A549 (cell line): ENCODE data around the gene CNIH3. TPM values are rescaled to one million over a fixed set of nuclear protein-coding genes. Genes with fewer than 3 reads are reported as not detected.

Source experiments
- ATAC-seq, 2 experiments: fragments of 200-7000 bp in 1 of 2; fragments of >200 bp in 1 of 2; cut with Nextera tagmentation in 1 of 2; cut with Tn5 transposase in 1 of 2; 3 replicates each; pipeline versions ENCODE4 v1.8.0 to v1.9.1; 2018 to 2020; ENCODE audit warnings: mild to moderate bottlenecking in 1 of 2, moderate library complexity in 1 of 2
- CTCF ChIA-PET: fragments of 300-600 bp; sonication (Branson Sonifier 250); formaldehyde crosslinking; extraction: SDS; loops from one replicate; lab custom pipeline; 2021; ENCODE audit warnings: antibody characterized with exemption, inconsistent platforms; lab: Yijun Ruan, JAX
- POLR2A ChIA-PET: fragments of 350-600 bp; formaldehyde crosslinking; extraction: SDS; loops from one replicate; lab custom pipeline; 2021; ENCODE audit warnings: antibody characterized with exemption, inconsistent platforms; lab: Yijun Ruan, JAX
- DNase-seq, 2 experiments: peaks; one replicate each; pipeline versions ENCODE4 v3.0.0 to v3.0.0-alpha.2; 2011 to 2016; ENCODE audit warnings: low read depth in 1 of 2, low spot score in 1 of 2
- FAIRE-seq: peaks from 2 replicates; lab custom pipeline; 2011; peaks lifted over from hg19 to GRCh38; lab: Jason Lieb, UNC
- H3K27ac ChIP-seq, 2 experiments: fragments of >200 bp; sonication (Bioruptor Twin); formaldehyde crosslinking; 3 replicates each; pipeline ENCODE4 v1.5.1; 2016 to 2017
- H3K4me1 ChIP-seq: fragments of >200 bp; sonication (Bioruptor Twin); formaldehyde crosslinking; 3 replicates; pipeline ENCODE4 v1.6.1; 2016
- H3K4me2 ChIP-seq: fragments of >200 bp; sonication (Bioruptor Twin); formaldehyde crosslinking; 3 replicates; pipeline ENCODE4 v1.6.1; 2016
- H3K4me3 ChIP-seq: fragments of >200 bp; sonication (Bioruptor Twin); formaldehyde crosslinking; 3 replicates; pipeline ENCODE4 v1.5.1; 2016
- H3K9me3 ChIP-seq: fragments of >200 bp; sonication (Bioruptor Twin); formaldehyde crosslinking; 3 replicates; pipeline ENCODE4 v1.6.1; 2016
- BCL3 ChIP-seq: fragments of >200 bp; sonication (Bioruptor Twin); formaldehyde crosslinking; IDR thresholded peaks from 3 replicates; pipeline ENCODE4 v1.6.1; 2016
- CBX2 ChIP-seq: fragments of 200-600 bp; sonication (generic); IDR thresholded peaks from 2 replicates; pipeline ENCODE4 v1.6.1; 2016; ENCODE audit warnings: low read depth, mild to moderate bottlenecking, borderline replicate concordance
- CHD2 ChIP-seq: fragments of 150-350 bp; IDR thresholded peaks from 2 replicates; pipeline ENCODE4 v1.6.1; 2014; ENCODE audit warnings: low read length; ENCODE audit not compliant: partially characterized antibody
- E2F6 ChIP-seq: IDR thresholded peaks from 2 replicates; pipeline ENCODE4 v1.6.1; 2012; ENCODE audit warnings: low read depth, borderline replicate concordance
- EHF ChIP-seq: fragments of 250-450 bp; sonication (Bioruptor Pico); IDR thresholded peaks from 2 replicates; pipeline ENCODE4 v1.5.0; 2020; ENCODE audit warnings: mild to moderate bottlenecking
- EP300 ChIP-seq, 2 experiments: fragments of >200 bp; sonication (Bioruptor Twin); formaldehyde crosslinking; IDR thresholded peaks; 2 replicates in 1 of 2; 3 replicates in 1 of 2; pipeline ENCODE4 v1.6.1; 2016 to 2017
- ESRRA ChIP-seq: fragments of 150-350 bp; IDR thresholded peaks from 2 replicates; pipeline ENCODE4 v1.6.1; 2014; ENCODE audit warnings: mild to moderate bottlenecking, low read length, borderline replicate concordance
- FOSL2 ChIP-seq, 2 experiments: fragments of 450-650 bp in 1 of 2; fragments of >200 bp in 1 of 2; sonication (Bioruptor Twin) in 1 of 2; formaldehyde crosslinking; IDR thresholded peaks; 2 replicates each; pipeline versions ENCODE4 v1.5.0 to v1.6.1; 2016 to 2020; ENCODE audit warnings: mild to moderate bottlenecking in 1 of 2, moderate library complexity in 1 of 2
- HOXB5 ChIP-seq: fragments of 250-450 bp; sonication (Bioruptor Pico); IDR thresholded peaks from 2 replicates; pipeline ENCODE4 v1.5.0; 2020; ENCODE audit warnings: mild to moderate bottlenecking, moderate library complexity
- KDM5A ChIP-seq: fragments of 200-600 bp; sonication (generic); IDR thresholded peaks from 2 replicates; pipeline ENCODE4 v1.6.1; 2016; ENCODE audit warnings: antibody characterized with exemption, mild to moderate bottlenecking
- MAFK ChIP-seq: fragments of 450-650 bp; IDR thresholded peaks from 2 replicates; pipeline ENCODE4 v1.6.1; 2014; ENCODE audit not compliant: partially characterized antibody
- POLR2AphosphoS2 ChIP-seq: conservative IDR thresholded peaks from 2 replicates; pipeline ENCODE4 v1.6.1; 2012; ENCODE audit warnings: low read length, improper control_type of control experiment, inconsistent platforms
- RARB ChIP-seq: fragments of 250-450 bp; sonication (Bioruptor Pico); IDR thresholded peaks from 2 replicates; pipeline ENCODE4 v1.8.0; 2021; ENCODE audit warnings: mild to moderate bottlenecking, moderate library complexity
- RNF2 ChIP-seq: fragments of 200-600 bp; sonication (generic); IDR thresholded peaks from 2 replicates; pipeline ENCODE4 v1.6.1; 2016; ENCODE audit warnings: low read depth, mild to moderate bottlenecking, antibody characterized with exemption, moderate library complexity, borderline replicate concordance
- TP53 ChIP-seq: fragments of 250-450 bp; sonication (Bioruptor Pico); IDR thresholded peaks from 2 replicates; pipeline ENCODE4 v1.5.0; 2021; ENCODE audit warnings: mild to moderate bottlenecking, moderate library complexity
- ZNF302 ChIP-seq: fragments of 250-450 bp; sonication (Bioruptor Pico); IDR thresholded peaks from 2 replicates; pipeline ENCODE4 v1.9.0; 2021; ENCODE audit warnings: inconsistent platforms, mild to moderate bottlenecking, moderate library complexity
- WGBS: methylation state at CpG from one replicate; pipeline ENCODE4 v1.1.6; 2017; ENCODE audit errors: missing lambda C conversion rate; 5-methylcytosine and 5-hydroxymethylcytosine counted together
- polyA plus RNA-seq, 4 experiments: library from polyadenylated mRNA; depleted of rRNA in 3 of 4; stranded (reverse); fragments of >200 nt; fragmentation: RNase III in 1 of 4; extraction: RNeasy Plus Mini Kit Qiagen cat#74134 plus additional on column Dnase treatment in 1 of 4; gene quantifications; 2 replicates in 3 of 4; 3 replicates in 1 of 4; pipeline ENCODE4 v1.2.3, GENCODE V29; 2011 to 2017
- TF ChIP-seq, protein P1 (sequence below): fragments of >200 bp; sonication (Bioruptor Twin); formaldehyde crosslinking; IDR thresholded peaks from 2 replicates; pipeline ENCODE4 v1.6.1; 2016
- TF ChIP-seq, protein P2 (sequence below): fragments of 150-350 bp; IDR thresholded peaks from 2 replicates; pipeline ENCODE4 v1.6.1; 2014; ENCODE audit warnings: low read depth, mild to moderate bottlenecking, low read length

The CNIH3 gene
- polyA plus RNA-seq, 2 of the 4 experiments (the other 2 are of a cell fraction), result 0.61 to 0.85 TPM

- ChIA-PET CTCF (no interaction called here), POLR2A (no interaction called here)
- FAIRE-seq, result no peak
- no peak for DNase-seq
- Histone ChIP-seq H3K4me2 (no peak overlapping the region), H3K27ac (no peak overlapping the region), H3K9me3 (no peaks in the 10 kb centered on the region), H3K4me1 (no peaks in the 10 kb centered on the region), H3K4me3 (no peak overlapping the region)
- no peak for TF ChIP-seq HOXB5
- no peak for TF ChIP-seq E2F6
- no peak for TF ChIP-seq CBX2
- TF ChIP-seq EP300 (IDR thresholded peaks at IDR 0.05), result no peak
- TF ChIP-seq BCL3, result no peak
- TF ChIP-seq RARB (CRISPR knock-in tag), result no peak
- TF ChIP-seq FOSL2 (IDR thresholded peaks at IDR 0.05), result no peak
- TF ChIP-seq FOSL2 (CRISPR knock-in tag; IDR thresholded peaks at IDR 0.05), result no peak
- no peak for TF ChIP-seq CHD2
- TF ChIP-seq, protein P1, sequence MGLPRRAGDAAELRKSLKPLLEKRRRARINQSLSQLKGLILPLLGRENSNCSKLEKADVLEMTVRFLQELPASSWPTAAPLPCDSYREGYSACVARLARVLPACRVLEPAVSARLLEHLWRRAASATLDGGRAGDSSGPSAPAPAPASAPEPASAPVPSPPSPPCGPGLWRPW, result no peak
- no peak for TF ChIP-seq MAFK
- 13% methylated on average over 3 of the region's 3 CpGs for WGBS
- no peak for ATAC-seq
Measured at GRCh38 chr1:224786533-224787250, 170.6 kb downstream of the CNIH3 start.

- Histone ChIP-seq H3K9me3 (no peaks in the 10 kb centered on the region), H3K4me3 (no peak overlapping the region), H3K27ac (no peak overlapping the region), H3K4me2 (no peak overlapping the region), H3K4me1 (no peaks in the 10 kb centered on the region)
- ChIA-PET CTCF (no interaction called here), POLR2A (no interaction called here)
- DNase-seq (no peak), FAIRE-seq (no peak), ATAC-seq (no peak)
- TF ChIP-seq RNF2, result no peak
- TF ChIP-seq EP300 (IDR thresholded peaks at IDR 0.05), result no peak
- no peak for TF ChIP-seq POLR2AphosphoS2
- TF ChIP-seq CHD2, result no peak
- no peak for TF ChIP-seq KDM5A
- TF ChIP-seq, protein P2, sequence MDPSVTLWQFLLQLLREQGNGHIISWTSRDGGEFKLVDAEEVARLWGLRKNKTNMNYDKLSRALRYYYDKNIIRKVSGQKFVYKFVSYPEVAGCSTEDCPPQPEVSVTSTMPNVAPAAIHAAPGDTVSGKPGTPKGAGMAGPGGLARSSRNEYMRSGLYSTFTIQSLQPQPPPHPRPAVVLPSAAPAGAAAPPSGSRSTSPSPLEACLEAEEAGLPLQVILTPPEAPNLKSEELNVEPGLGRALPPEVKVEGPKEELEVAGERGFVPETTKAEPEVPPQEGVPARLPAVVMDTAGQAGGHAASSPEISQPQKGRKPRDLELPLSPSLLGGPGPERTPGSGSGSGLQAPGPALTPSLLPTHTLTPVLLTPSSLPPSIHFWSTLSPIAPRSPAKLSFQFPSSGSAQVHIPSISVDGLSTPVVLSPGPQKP, result no peak
- TF ChIP-seq EHF, result no peak
- no peak for TF ChIP-seq ZNF302
- TF ChIP-seq TP53 (CRISPR knock-in tag), result no peak
- TF ChIP-seq ESRRA, result no peak
Measured at GRCh38 chr1:224789311-224789710, 173.2 kb downstream of the CNIH3 start.

Other genes starting within 250 kb of the CNIH3 start
- 38.4 and 55.4 TPM in 2 replicates for gene WDR26, start 181.5 kb upstream of the CNIH3 start, polyA plus RNA-seq (2011; rRNA removed)
- 44.3 to 45.9 TPM (median 45.2 TPM) in 3 replicates for gene WDR26, start 181.5 kb upstream of the CNIH3 start, polyA plus RNA-seq (2017; fragmentation: RNase III; extraction: RNeasy Plus Mini Kit Qiagen cat#74134 plus additional on column Dnase treatment)